ENCODE results near the gene RASD2. TPM values are rescaled to one million over a fixed set of nuclear protein-coding genes. Genes with fewer than 3 reads are reported as not detected.
"Not testable (repeated sequence)": the region's sequence is repeated elsewhere in the genome, so short reads cannot be mapped to it uniquely, and the experiment has no call there.

The RASD2 gene
- total RNA-seq, 4 donors from 2014 or later = 1.8 to 5.4 (median 1.9) TPM

GRCh38 chr22:35514366-35514765 is 26.3 kb upstream of the RASD2 start:
- TF ChIP-seq POLR2A (IDR thresholded peaks at IDR 0.05) = no peak
- TF ChIP-seq, protein P1, sequence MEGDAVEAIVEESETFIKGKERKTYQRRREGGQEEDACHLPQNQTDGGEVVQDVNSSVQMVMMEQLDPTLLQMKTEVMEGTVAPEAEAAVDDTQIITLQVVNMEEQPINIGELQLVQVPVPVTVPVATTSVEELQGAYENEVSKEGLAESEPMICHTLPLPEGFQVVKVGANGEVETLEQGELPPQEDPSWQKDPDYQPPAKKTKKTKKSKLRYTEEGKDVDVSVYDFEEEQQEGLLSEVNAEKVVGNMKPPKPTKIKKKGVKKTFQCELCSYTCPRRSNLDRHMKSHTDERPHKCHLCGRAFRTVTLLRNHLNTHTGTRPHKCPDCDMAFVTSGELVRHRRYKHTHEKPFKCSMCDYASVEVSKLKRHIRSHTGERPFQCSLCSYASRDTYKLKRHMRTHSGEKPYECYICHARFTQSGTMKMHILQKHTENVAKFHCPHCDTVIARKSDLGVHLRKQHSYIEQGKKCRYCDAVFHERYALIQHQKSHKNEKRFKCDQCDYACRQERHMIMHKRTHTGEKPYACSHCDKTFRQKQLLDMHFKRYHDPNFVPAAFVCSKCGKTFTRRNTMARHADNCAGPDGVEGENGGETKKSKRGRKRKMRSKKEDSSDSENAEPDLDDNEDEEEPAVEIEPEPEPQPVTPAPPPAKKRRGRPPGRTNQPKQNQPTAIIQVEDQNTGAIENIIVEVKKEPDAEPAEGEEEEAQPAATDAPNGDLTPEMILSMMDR (IDR thresholded peaks at IDR 0.05 in 4 of 5, conservative IDR thresholded peaks at IDR 0.05 in 1 of 5) = no peak
- intact Hi-C loops (cut with DNase I; ENCODE audit: low total_unique reads) = no loop called here

DNA sequence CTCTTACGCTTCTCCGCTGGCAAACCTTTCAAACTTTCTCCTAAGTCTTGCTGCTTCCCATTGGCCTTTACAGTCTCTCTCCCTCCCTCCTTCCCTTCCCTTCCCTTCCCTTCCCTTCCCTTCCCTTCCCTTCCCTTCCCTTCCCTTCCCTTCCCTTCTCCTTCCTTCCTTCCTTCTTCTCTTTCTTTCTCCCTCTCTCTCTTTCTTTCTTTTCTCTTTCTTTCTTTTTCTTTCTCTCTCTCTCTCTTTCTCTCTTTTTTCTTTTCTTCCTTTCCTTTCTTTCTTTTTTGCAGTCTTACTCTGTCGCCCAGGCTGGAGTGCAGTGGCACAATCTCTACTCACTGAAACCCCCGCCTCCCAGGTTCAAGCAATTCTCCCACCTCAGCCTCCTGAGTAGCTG is 24.7 kb upstream of the RASD2 start:
- intact Hi-C loops (cut with DNase I; ENCODE audit: low total_unique reads); H3K36me3 ChIP-seq; H3K4me1 ChIP-seq: not testable (repeated sequence)

More at GRCh38 chr22:35514366-35514765, 26.3 kb upstream of the RASD2 start:
- Histone ChIP-seq H3K27ac (no peak overlapping the region), H3K9me3 (no peaks in the 10 kb centered on the region), H3K27me3 (no peaks in the 10 kb centered on the region), H3K36me3 (no peaks in the 10 kb centered on the region), H3K4me3 (no peak overlapping the region), H3K4me1 (no peaks in the 10 kb centered on the region)
- ATAC-seq (no peak), DNase-seq (no peak)
- in situ Hi-C loops (cut with MboI; ENCODE audit: low sequenced_read_pairs in 4 of 4) = no loop called here

DNA sequence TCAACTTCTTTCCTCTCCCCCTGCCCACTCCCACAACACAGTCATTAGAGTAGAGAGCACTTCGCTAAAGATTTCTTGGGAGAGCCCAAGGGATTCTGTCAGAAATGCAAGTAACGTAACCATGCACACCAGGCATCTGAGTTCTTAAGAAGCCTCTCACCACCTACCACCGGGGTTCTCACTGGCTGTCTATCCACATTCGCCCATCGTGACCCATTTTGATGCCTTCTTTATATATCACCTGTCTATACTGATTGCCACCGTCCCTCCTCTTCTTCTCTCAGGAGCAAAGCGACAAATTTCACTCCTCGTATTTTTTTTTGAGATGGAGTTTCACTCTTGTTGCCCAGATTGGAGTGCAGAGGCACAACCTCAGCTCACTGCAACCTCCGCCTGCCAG is 23.9 kb upstream of the RASD2 start:
- TF ChIP-seq, protein P1 (IDR thresholded peaks at IDR 0.05 in 4 of 5, conservative IDR thresholded peaks at IDR 0.05 in 1 of 5) = no peak
- Histone ChIP-seq H3K36me3 (no peaks in the 10 kb centered on the region), H3K27ac (no peak overlapping the region), H3K27me3 (no peaks in the 10 kb centered on the region), H3K9me3 (no peaks in the 10 kb centered on the region), H3K4me3 (no peak overlapping the region), H3K4me1 (no peaks in the 10 kb centered on the region)
- ATAC-seq = no peak
- intact Hi-C loops (cut with DNase I; ENCODE audit: low total_unique reads) = no loop called here
- DNase-seq = no peak
- in situ Hi-C loops (cut with MboI; ENCODE audit: low sequenced_read_pairs in 4 of 4) = no loop called here

More for the DNA sequence above, 24.7 kb upstream of the RASD2 start:
- ATAC-seq; H3K4me3 ChIP-seq; DNase-seq; H3K27ac ChIP-seq; H3K9me3 ChIP-seq; in situ Hi-C loops (cut with MboI; ENCODE audit: low sequenced_read_pairs in 4 of 4); H3K27me3 ChIP-seq: not testable (repeated sequence)

GRCh38 chr22:35517207-35517606 is 23.4 kb upstream of the RASD2 start:
- no peak overlapping the region for H3K27ac ChIP-seq
- no peaks in the 10 kb centered on the region for H3K36me3 ChIP-seq
- H3K27me3 ChIP-seq = no peaks in the 10 kb centered on the region
- ATAC-seq (no peak), DNase-seq (no peak)
- intact Hi-C loops (cut with DNase I; ENCODE audit: low total_unique reads) (no loop called here), in situ Hi-C loops (cut with MboI; ENCODE audit: low sequenced_read_pairs in 4 of 4) (no loop called here)
- TF ChIP-seq POLR2A (IDR thresholded peaks at IDR 0.05) = no peak
- TF ChIP-seq, protein P1 (IDR thresholded peaks at IDR 0.05 in 4 of 5, conservative IDR thresholded peaks at IDR 0.05 in 1 of 5) = no peak
- H3K4me1 ChIP-seq = no peaks in the 10 kb centered on the region
- H3K9me3 ChIP-seq = no peaks in the 10 kb centered on the region
- no peak overlapping the region for H3K4me3 ChIP-seq

DNA sequence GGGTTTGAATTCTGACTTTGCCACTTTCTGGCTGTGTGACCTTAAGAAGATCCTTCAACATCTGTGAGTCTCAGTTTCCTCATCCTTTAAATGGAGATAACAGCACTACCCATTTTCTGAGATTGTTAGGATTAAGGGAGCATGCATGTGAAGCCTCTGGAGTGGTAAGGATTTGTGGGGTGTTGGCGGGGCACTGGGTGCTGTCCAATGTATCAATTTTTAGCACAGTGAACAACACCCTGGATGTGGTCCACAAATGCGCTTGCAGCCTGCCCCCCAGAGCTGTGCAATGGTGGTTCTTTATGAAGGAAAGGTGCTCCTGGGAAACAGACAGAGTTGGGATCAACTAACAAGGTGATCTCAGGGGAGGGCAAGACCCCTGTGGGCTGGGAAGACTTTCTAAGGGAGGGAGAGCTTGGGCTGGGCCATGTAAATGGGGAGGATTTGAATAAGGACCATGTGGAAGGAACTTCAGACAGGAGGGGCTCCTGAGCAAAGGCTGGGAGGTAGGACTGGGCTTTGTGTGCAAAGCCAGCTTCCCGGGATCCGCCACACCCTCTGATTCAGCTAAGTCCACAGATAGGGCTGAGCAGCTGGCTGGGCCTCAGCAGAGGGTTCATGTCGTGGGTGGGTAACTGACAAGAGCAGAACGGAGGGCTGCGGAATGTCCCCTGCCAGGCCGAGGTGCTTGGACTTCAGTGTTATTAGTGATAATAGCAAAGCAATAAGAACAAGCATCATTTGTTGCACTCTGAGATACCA is 22.7 kb upstream of the RASD2 start:
- Histone ChIP-seq H3K4me3 (no peak overlapping the region), H3K27ac (no peak overlapping the region), H3K9me3 (no peaks in the 10 kb centered on the region), H3K4me1 (no peaks in the 10 kb centered on the region), H3K27me3 (no peaks in the 10 kb centered on the region), H3K36me3 (no peaks in the 10 kb centered on the region)
- no peak for DNase-seq
- no peak for ATAC-seq
- intact Hi-C loops (cut with DNase I; ENCODE audit: low total_unique reads) = no loop called here
- TF ChIP-seq, protein P1 (IDR thresholded peaks at IDR 0.05 in 4 of 5, conservative IDR thresholded peaks at IDR 0.05 in 1 of 5) = no peak
- no peak for TF ChIP-seq POLR2A (IDR thresholded peaks at IDR 0.05)
- in situ Hi-C loops (cut with MboI; ENCODE audit: low sequenced_read_pairs in 4 of 4) = no loop called here

All from gastrocnemius medialis (tissue), 4 donors.